NCI-H82 treated with DMSO at 0.1 percent for 48 hours (cell line): ENCODE results near the gene LRRC14B.
"Not testable (repeated sequence)": the region's sequence is repeated elsewhere in the genome, so short reads cannot be mapped to it uniquely, and the experiment has no call there.

Experiments used
- DNase-seq: peaks from one replicate; lab custom pipeline; 2025; ENCODE audit not compliant: unreplicated experiment; lab: John Stamatoyannopoulos, UW

LRRC14B gene

GRCh38 chr5:233426-233825 lies 42.1 kb downstream of the LRRC14B start:
- not testable (repeated sequence) for DNase-seq

- no peak for DNase-seq
These were observed 43.2 kb downstream of the LRRC14B start for GRCh38 chr5:234450-234849.

- not testable (repeated sequence) for DNase-seq
These were observed 44.2 kb downstream of the LRRC14B start for GRCh38 chr5:235527-235926.

GRCh38 chr5:237931-238330 lies 46.6 kb downstream of the LRRC14B start:
- not testable (repeated sequence) for DNase-seq

- not testable (repeated sequence) for DNase-seq
These were observed 49.3 kb downstream of the LRRC14B start for GRCh38 chr5:240550-240949.

GRCh38 chr5:241045-241669 lies 49.9 kb downstream of the LRRC14B start:
- DNase-seq = not testable (repeated sequence)

GRCh38 chr5:243683-244367 lies 52.5 kb downstream of the LRRC14B start:
- not testable (repeated sequence) for DNase-seq

GRCh38 chr5:245717-246116 lies 54.4 kb downstream of the LRRC14B start:
- not testable (repeated sequence) for DNase-seq
